Upper lobe of right lung (tissue), 1 donor: ENCODE data around the gene FSTL5. TPM values are rescaled to one million over a fixed set of nuclear protein-coding genes. Genes with fewer than 3 reads are reported as not detected.

Source experiments
- ATAC-seq: fragments of 200-7000 bp; cut with Tn5 transposase; one replicate; pipeline ENCODE4 v1.9.1; 2020; ENCODE audit warnings: mild to moderate bottlenecking, moderate library complexity
- DNase-seq: peaks from one replicate; pipeline ENCODE4 v3.0.0-alpha.2; 2020
- H3K27ac ChIP-seq: fragments of 200-600 bp; one replicate; pipeline ENCODE4 v1.8.0; 2022
- H3K27me3 ChIP-seq: fragments of 200-600 bp; one replicate; pipeline ENCODE4 v1.8.0; 2022; ENCODE audit warnings: mild to moderate bottlenecking
- H3K36me3 ChIP-seq: fragments of 200-600 bp; one replicate; pipeline ENCODE4 v1.8.0; 2022
- H3K4me1 ChIP-seq: fragments of 200-600 bp; one replicate; pipeline ENCODE4 v1.8.0; 2022
- H3K4me3 ChIP-seq: fragments of 200-600 bp; one replicate; pipeline ENCODE4 v1.8.0; 2022; ENCODE audit warnings: mild to moderate bottlenecking
- H3K9me3 ChIP-seq: fragments of 200-600 bp; one replicate; pipeline ENCODE4 v1.8.0; 2022
- intact Hi-C: fragments of 100-400 bp; cut with DNase I; formaldehyde crosslinking; loops from one replicate; pipeline ENCODE4 v1.11.0; 2022
- total RNA-seq: library from RNA; stranded (reverse); fragmentation: NEBNext Ultra II Directional; extraction: Animal tissue kit (Norgen Biotek cat#: 25700); gene quantifications from one replicate; pipeline ENCODE4 v1.2.1, GENCODE V29; 2021
- TF ChIP-seq, protein P1 (sequence below): fragments of 200-600 bp; IDR thresholded peaks from one replicate; pipeline ENCODE4 v1.8.0; 2022; ENCODE audit warnings: antibody characterized with exemption
- donor health status: DM: no; HTN: yes; CAD: no; lungs with severe emphysema.

FSTL5 gene
- total RNA-seq, 1 donor from 2014 or later = 0.12 TPM

GRCh38 chr4:161428180-161428965 is 735.4 kb downstream of the FSTL5 start:
- TF ChIP-seq, protein P1, sequence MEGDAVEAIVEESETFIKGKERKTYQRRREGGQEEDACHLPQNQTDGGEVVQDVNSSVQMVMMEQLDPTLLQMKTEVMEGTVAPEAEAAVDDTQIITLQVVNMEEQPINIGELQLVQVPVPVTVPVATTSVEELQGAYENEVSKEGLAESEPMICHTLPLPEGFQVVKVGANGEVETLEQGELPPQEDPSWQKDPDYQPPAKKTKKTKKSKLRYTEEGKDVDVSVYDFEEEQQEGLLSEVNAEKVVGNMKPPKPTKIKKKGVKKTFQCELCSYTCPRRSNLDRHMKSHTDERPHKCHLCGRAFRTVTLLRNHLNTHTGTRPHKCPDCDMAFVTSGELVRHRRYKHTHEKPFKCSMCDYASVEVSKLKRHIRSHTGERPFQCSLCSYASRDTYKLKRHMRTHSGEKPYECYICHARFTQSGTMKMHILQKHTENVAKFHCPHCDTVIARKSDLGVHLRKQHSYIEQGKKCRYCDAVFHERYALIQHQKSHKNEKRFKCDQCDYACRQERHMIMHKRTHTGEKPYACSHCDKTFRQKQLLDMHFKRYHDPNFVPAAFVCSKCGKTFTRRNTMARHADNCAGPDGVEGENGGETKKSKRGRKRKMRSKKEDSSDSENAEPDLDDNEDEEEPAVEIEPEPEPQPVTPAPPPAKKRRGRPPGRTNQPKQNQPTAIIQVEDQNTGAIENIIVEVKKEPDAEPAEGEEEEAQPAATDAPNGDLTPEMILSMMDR = no peak
- Histone ChIP-seq H3K4me1 (no peaks in the 10 kb centered on the region), H3K27me3 (no peaks in the 10 kb centered on the region), H3K4me3 (no peak overlapping the region), H3K9me3 (no peaks in the 10 kb centered on the region), H3K36me3 (no peaks in the 10 kb centered on the region), H3K27ac (no peak overlapping the region)
- intact Hi-C loops = no loop called here
- ATAC-seq = no peak
- no peak for DNase-seq

DNA sequence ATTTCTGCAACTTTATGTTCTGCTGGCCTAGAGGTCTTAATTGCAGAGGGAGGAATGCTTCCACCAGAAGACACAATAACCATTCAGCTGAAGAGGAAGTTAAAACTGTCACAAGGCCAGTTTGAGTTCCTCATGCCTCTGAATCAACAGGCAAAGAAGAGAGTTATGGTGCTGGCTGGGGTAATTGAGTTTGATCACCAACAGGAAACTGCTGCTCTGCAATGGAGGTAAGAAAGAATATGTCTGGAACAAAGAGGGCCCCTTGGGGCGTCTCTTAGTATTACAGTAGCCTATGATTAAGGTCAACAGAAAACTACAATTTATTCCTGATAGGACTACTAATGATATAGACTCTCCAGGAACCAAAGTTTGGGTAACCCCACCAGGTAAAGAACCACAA is 744.0 kb downstream of the FSTL5 start:
- no peaks in the 10 kb centered on the region for H3K27me3 ChIP-seq
- H3K4me3 ChIP-seq = no peak overlapping the region
- TF ChIP-seq, protein P1 = no peak
- H3K9me3 ChIP-seq = no peaks in the 10 kb centered on the region
- no peaks in the 10 kb centered on the region for H3K4me1 ChIP-seq
- no peak for DNase-seq
- no peaks in the 10 kb centered on the region for H3K36me3 ChIP-seq
- H3K27ac ChIP-seq = no peak overlapping the region
- ATAC-seq = peak; percentile 65
- intact Hi-C loops = no loop called here

DNA sequence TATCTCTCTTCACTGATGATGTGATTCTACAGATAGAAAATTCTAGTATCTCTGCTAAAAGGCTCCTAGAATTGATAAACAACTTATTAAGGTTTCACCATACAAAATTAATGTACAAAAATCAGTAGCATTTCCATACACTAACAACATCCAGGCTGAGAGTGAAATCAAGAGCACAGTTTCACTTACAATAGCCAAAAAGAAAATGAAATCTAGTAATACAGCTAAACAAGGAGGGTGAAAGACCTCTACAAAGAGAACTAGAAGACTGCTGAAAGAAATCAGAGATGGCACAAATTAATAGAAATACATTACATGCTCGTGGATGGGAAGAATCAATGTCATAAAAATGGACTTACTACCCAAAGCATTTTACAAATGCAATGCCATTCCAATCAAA is 751.9 kb downstream of the FSTL5 start:
- TF ChIP-seq, protein P1 = no peak
- H3K4me3 ChIP-seq = no peak overlapping the region
- intact Hi-C loops = no loop called here

GRCh38 chr4:161404346-161405110 is 759.3 kb downstream of the FSTL5 start:
- Histone ChIP-seq H3K9me3 (no peaks in the 10 kb centered on the region), H3K27me3 (no peaks in the 10 kb centered on the region), H3K4me3 (no peak overlapping the region), H3K4me1 (no peaks in the 10 kb centered on the region), H3K27ac (no peak overlapping the region), H3K36me3 (no peaks in the 10 kb centered on the region)
- TF ChIP-seq, protein P1 = no peak
- ATAC-seq = no peak
- no peak for DNase-seq
- intact Hi-C loops = no loop called here

More for the DNA sequence above, 751.9 kb downstream of the FSTL5 start:
- no peaks in the 10 kb centered on the region for H3K4me1 ChIP-seq
- DNase-seq (no peak), ATAC-seq (no peak)
- H3K27ac ChIP-seq = no peak overlapping the region
- H3K9me3 ChIP-seq = no peaks in the 10 kb centered on the region
- no peaks in the 10 kb centered on the region for H3K27me3 ChIP-seq
- H3K36me3 ChIP-seq = no peaks in the 10 kb centered on the region

- no peaks in the 10 kb centered on the region for H3K4me1 ChIP-seq
- H3K36me3 ChIP-seq = no peaks in the 10 kb centered on the region
- no peak overlapping the region for H3K4me3 ChIP-seq
- intact Hi-C loops = no loop called here
- ATAC-seq (no peak), DNase-seq (no peak)
- no peaks in the 10 kb centered on the region for H3K27me3 ChIP-seq
- no peaks in the 10 kb centered on the region for H3K9me3 ChIP-seq
- TF ChIP-seq, protein P1 = no peak
- H3K27ac ChIP-seq = no peak overlapping the region
Observed at GRCh38 chr4:161403781-161404180, 760.0 kb downstream of the FSTL5 start.
